VCaP (cell line): ENCODE results near the gene PHF11.

Experiments
- H3K27ac ChIP-seq: fragments of 450-650 bp; 2 replicates; pipeline ENCODE4 v1.5.1; 2017
- CTCF ChIP-seq: fragments of 450-650 bp; conservative IDR thresholded peaks from 2 replicates; pipeline ENCODE4 v1.5.1; 2017; ENCODE audit warnings: mild to moderate bottlenecking, moderate library complexity

The PHF11 gene

GRCh38 chr13:49521224-49521623, 25.5 kb downstream of the PHF11 start:
- TF ChIP-seq CTCF: no peak
- H3K27ac ChIP-seq: no peak overlapping the region

GRCh38 chr13:49524740-49525501, 29.2 kb downstream of the PHF11 start:
- TF ChIP-seq CTCF: no peak
- H3K27ac ChIP-seq: no peak overlapping the region

- TF ChIP-seq CTCF: no peak
- no peak overlapping the region for H3K27ac ChIP-seq
Measured at GRCh38 chr13:49527123-49527522, 31.4 kb downstream of the PHF11 start.

GRCh38 chr13:49528161-49528560, 32.4 kb downstream of the PHF11 start:
- no peak overlapping the region for H3K27ac ChIP-seq
- no peak for TF ChIP-seq CTCF

- no peak for TF ChIP-seq CTCF
- no peak overlapping the region for H3K27ac ChIP-seq
Measured at GRCh38 chr13:49530457-49530856, 34.7 kb downstream of the PHF11 start.

- no peak for TF ChIP-seq CTCF
- H3K27ac ChIP-seq: no peak overlapping the region
Measured at GRCh38 chr13:49532593-49532992, 36.8 kb downstream of the PHF11 start.

- no peak overlapping the region for H3K27ac ChIP-seq
- TF ChIP-seq CTCF: no peak
Measured at GRCh38 chr13:49533011-49533410, 37.3 kb downstream of the PHF11 start.
